HG02678 (cell line): ENCODE measurements around the gene PARN.

Experiments used
- ATAC-seq: cut with Tn5 transposase; IDR thresholded peaks from one replicate; pipeline ENCODE4 v1.9.1; 2021; ENCODE audit warnings: mild to moderate bottlenecking, moderate library complexity; ENCODE audit not compliant: unreplicated experiment

PARN gene

DNA sequence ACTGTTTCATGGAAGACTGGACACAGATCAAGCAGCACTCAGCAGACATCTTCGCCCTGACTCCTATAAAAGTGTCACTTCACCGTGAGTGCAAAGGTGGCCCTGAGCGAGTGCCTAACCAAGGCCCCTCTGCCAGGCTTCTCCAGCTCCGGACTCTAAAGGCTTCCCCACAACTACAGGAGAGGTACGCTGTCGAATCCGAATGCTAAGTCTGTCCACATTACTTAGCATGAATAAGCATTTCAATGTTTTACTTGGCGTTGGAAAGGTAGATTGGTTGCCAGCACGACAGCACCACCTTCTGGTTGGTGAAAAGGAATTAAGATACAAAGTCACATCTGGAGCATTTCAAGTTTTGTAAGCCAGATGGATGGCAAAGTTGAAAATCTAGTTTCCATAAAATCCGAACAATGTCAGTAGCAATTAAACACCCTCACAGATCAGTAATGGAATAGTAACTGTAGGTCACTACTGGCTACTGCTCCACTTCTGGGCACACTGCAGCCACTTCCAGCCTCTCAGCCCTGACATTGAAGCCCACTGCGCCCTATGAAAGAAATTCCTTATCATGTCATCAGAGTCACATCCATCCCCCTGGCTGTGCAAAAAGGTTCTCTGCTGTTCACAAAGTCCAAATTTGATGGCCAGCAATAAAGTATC, 100.9 kb downstream of the PARN start:
- no peak for ATAC-seq

DNA sequence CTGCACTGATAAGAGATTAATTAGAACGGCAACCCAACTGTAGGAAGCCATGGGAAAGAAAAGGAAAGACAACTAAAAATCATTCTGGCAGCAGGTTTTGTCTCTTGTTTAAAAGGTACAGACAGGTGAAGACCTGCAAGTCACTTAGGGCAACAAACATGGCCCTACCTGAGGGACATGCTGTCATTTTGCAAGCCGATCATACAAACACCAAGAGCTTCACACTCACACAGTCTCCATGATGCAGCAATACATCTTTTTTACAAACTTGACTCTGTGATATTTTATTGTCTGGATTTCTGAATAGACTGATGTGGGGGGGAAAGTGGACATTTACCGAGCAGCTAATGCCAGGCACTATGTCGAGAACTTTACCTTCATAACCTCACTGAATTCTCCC, 101.8 kb downstream of the PARN start:
- no peak for ATAC-seq

DNA sequence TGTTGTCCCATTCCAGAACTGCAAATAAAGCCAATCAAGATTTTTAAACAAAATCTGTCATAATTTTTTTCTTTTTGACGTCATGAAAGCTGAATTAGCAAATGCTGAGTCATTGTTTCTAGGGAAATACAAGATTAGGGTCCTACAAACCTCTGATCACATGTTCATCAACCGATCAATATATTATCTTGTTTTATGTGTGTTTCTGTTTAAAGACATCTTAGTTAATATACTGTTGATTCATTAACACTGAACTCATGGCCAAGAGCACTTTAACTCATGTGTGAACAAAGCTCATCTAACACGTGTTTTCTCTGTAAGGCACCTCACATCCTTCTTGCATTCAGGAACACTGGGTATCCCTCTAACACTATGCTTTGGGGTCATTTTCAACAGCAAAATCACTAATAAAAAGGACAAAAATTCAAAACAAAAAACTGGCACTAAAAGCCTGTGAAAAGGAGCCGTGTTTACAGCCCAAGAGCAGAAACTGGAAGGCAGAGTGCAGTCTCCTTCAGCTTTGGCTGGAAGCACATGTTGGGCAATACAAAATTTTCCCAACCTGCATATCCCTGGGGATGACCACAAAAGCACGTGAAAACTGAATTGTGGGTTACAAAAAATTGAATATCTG, 102.5 kb downstream of the PARN start:
- ATAC-seq = no peak

DNA sequence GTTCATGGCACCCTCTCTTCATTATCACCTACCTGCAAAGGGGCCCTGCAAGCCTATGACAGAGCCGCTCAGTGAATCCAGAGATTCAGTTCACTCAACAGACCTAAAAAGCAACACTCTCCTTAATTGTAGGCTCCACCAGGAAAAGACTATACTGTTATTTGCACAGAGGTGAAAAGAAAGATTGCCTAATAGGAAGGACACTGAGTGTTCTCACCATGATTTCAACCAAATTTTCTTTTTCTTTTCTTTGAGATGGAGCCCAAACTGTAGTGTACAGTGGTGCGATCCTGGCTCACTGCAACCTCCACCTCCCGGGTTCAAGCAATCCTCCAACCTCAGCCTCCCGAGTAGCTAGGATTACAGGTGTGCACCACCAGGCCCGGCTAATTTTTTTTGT, 104.5 kb downstream of the PARN start:
- no peak for ATAC-seq

DNA sequence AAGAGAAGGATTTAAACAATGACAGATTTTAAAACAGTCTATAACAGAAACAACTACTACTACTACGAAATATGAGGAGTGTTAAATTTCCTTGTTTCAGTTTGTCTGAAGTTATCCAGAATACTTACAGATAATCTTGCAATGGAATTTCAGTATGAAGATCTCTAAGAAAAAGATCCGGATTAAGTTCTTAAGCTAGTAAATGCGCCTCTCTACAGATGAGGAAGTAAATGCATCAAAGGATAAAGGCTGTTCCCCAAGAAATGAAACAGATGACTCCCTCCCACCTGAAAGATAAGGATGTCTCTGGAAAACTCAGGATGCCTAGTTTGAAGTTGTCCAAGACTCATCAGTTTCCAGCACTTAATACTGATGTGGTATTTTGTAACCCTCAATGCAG, 105.1 kb downstream of the PARN start:
- no peak for ATAC-seq

DNA sequence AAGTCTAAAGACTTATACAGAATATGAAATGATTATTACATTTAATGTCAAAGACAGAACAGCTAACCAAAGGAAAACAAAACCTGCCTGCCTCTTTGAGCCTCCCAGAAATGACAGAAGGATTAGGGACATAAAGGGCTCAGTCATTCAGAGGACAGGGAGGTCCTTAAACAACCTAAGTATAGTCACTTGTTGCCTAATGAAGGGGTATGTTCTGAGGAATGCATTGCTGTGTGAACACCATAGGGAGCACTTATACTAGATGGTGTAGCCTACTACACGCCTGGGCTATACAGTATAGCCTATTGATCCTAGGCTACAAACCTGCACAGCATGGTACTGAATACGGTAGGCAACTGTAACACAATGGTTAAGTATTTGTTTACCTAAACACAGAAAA, 106.4 kb downstream of the PARN start:
- ATAC-seq = no peak

DNA sequence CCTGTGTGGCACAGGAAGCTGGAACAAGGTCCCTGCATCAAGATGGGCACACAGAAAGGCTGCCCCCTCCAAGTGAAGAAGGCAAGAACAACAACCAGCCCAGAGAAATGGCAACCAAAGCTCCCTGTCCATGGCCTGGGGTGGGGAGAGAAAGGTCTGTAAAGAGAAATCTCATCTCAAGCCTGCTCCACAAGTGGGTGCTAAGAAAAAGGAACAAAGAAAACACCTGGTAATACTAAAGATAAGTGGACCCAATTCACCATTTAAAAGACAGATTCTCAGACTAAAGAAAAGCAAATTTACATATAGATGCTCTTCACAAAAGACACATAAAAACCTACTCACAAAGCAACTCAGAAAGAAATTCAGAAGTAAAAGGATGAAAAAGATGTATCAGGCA, 107.4 kb downstream of the PARN start:
- no peak for ATAC-seq

DNA sequence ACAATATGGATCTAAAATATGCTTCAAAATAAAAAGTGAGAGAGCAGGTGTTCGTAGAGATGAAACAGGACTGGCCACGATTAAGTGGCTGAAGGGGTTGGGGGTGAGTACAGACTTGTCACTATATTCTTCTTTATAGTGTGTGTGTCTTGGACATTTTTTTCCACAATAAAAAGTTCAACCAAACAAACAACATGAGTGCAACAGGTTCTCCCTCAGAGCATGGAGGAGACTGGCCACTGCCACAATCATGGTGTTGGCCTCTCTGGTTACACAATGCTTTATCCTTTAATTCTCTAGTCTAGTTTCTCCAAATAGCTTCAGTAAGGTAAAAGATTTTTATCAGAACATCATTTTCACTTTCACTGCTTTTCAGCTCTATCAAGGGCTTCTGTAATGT, 109.3 kb downstream of the PARN start:
- no peak for ATAC-seq

DNA sequence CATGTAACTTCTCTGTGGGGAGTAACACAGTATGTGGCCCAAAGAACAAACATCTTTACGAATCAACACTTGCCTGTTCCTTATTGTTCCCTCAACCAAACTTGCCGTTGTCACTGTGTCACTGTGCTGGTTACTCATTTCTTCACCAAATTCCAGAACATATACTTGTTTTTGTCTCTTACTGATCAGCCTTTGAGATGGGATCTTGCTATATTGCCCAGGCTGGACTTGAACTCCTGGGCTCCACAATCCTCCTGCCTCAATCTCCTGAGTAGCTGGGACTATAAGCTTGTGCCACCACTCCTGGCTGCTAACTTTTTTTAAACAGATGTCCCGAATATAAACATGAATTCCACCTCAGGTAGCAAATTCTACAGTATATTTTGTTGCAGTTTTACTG, 115.1 kb downstream of the PARN start:
- no peak for ATAC-seq

DNA sequence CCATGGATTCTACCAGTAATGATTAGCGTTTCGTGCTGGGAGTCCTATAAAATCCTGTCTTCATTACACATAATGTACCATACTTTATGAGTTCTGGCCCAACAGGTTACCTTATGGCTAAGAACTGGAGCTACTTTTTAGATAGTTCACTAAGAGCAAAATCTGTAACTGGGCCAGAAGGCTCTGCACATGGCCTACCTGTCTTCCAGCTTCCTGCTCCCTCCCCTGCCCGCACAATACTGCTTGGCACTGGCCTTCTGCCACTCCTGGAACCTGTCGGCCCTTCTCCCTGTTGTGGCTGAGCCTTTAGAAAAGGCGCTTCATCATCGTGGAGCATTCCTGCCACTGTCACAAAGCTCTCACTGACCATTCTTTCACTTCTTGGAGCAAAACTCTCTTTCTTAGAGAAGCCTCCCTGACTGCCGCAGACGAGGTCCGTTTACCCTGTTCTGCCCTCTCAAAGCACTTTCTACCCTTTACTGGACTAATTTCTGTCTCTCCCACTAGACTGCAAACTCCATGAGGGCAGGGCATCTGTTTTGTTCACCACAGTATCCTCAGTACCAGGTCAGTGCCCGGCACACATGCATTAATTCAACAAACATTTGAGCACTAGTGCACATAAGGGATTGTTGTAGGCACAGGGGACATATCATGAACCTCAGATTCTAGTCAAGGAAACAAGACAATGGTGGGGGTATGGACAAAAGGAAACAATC, 116.5 kb downstream of the PARN start:
- no peak for ATAC-seq

DNA sequence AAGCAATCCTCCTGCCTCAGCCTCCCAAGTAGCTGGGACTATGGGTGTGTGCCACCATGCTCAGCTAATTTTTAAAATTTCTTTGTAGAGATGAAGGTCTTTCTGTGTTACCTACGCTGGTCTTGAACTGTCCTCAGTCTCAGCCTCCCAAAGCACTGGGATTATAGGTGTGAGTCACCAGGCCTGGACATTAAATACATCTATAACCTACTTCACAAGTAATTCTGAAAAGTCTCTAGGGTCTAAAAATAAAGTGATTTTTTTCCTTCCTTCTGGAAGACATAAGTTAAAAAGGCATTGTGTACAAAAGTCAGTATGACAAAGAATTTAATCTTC, 118.3 kb downstream of the PARN start:
- no peak for ATAC-seq

DNA sequence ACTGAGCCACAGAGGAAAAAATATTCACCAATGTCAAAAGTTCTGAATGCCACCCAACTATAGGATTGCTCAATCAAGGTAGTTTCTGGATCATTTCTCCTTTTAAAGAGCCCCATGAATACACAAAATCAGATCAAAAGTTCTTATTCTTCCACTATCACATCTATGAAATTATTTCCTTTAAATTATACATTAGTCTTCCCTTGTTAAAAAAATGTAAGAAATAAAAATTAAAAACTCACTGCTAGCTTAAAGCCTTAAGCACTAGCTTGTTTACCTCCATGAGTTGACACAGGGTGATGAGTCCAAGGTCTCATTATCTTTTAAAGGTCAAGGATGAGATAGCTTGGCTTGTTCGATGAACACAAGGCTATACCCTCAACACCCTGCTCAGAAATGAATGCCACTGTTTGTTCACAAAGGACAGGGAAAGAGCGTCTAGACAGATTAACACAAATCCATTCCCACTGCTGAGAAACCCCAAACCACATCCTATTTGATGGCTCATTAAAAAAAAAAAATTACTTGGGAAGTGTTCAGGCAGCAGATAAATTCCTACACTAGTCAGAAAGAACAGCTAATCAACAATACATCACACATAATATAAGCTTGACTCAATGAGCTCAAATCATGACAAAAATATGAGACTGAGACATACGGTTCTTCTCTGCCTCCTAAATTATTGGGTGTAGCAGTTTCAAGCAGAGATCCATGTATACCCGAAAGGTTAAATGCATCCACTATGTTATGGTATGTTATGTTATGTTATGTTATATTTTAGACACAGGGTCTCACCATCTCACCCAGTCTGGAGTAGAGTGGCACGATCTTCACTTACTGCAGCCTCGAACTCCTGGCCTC, 118.9 kb downstream of the PARN start:
- no peak for ATAC-seq

DNA sequence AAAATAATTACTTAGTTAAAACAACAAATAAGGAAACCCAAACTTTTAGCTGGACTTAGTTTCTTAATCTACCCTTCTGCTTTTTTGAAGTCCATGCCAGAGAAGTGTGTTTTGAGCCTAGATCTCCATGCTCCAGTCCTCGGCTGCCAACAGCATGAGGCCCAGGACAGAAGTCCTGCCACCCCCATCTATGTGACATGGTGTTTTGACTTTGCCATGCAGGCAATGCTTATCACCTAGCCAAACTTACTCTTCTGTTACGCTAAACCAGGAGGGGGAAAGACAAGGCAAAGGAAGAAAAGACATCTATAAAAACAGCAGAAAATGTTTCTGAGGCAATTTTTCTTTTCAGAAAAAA, 119.5 kb downstream of the PARN start:
- no peak for ATAC-seq

DNA sequence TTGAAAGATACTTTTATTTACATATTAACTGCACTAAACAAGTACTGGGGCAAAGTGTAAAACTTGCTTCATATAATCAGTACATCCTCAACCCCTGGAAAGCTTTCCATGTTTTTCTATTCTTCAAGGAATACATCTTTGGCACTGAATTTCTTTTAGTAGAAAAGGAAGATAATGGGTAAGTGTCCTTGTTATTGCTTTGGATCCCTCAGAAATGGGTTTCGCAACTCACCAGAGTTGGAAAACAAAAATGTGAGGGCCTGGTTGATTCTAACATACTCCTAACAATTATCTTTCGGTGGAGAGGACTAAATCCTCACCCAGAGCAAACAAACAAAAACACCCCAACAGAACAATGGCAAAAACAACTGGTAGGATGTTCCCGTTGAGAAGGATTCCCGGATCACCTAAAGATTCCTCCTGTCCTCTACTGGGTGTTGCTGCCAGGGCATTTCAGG, 120.4 kb downstream of the PARN start:
- ATAC-seq = no peak

DNA sequence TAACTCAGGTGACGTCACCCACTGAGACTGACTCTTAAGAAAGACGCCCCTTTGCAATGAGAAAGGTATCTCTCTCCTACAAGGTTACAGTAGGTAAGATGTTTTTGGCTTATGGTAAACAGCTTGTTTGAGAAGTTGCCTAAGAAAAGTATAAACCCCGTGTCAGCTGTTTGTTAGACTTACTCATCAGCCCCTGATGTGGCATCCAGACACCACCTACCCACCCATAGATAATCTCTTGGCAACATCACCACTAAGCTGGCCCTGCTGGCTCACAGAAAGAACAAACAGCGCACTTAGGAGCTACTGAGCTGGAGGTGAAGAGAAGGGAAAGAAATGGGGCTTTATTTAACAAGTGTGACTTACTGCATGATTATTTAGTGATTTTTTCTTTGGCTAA, 121.0 kb downstream of the PARN start:
- no peak for ATAC-seq

DNA sequence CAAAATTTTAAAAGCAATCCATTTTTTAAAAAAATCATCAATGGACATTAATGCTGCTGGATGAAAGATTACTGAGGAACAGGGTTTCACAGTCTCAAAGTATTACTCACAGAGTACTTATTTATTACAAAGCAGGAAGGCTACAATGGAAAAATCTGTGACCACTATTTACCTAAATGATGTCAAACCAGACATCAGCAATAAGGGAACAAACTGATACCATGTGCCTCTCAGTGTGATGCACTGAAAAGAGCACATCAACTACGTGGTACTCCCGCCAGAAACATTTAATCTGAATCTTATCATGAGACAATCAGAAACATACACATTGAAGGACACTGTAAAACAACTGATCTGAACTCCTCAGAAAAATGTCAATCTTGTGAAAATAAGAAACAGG, 124.2 kb downstream of the PARN start:
- ATAC-seq = no peak

DNA sequence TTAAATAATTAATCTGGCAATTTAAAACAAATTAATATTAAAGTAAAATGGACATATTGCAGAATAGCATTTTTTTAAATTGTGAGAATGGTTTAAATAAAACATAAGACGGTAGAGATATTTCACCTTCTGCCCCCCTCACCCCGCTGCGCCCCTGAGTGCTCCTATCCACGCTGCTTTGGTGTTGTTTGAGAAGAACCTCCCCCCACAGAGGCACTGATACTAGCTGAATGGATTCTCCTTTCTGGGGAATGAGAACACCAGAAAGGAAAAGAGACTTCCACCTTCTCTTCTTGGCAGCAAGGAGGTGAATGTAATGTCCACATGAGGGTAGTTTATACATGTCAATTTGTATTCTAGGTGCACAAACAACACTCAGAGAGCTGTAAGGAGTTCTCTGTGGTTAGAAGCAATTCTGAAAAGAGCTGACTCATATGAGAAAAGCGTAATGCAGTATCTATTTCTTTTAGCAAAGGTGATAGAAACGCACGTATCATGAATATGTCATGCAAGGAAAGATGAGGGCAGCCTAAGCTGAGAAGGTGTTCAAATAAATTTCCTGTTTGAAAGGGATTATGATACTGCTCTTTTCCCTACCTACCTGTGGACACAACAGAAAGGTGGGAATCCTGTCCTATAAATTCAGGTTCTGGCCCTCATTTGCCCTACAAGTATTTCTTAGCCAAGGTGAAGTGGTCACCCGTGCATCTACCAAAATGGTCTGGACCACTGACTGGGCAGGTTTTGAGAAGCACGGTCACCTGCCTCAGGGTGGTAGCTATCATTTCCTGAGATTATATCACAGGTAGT, 126.9 kb downstream of the PARN start:
- peak; percentile 68 for ATAC-seq

DNA sequence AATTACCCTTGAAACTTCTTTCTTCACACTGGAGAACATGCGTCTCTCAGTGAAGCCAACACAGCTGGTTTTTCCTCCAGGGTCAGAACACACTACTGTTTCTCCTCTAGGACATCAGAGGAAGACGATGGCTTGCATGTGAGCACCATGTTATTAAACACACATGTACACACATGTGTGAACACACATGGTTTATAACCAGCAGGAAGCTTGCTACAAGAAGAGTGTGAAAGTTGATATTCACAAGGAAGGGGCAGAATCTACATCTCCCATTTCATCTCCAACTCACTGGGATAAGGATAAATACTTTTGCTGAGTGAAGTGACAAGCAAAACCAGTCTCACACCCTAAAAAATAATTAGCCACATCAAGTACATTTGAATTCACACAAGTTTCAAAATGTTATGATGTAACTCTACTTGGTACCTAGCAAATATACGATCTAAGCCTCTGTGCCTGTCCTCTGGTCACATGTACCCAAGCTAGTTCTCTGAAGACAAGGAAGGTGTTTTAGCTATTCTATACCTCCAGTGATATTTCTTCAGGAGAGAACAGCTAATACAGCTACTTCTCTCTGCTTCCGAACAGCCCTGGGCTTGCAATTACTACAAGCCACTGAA, 127.7 kb downstream of the PARN start:
- ATAC-seq = no peak

DNA sequence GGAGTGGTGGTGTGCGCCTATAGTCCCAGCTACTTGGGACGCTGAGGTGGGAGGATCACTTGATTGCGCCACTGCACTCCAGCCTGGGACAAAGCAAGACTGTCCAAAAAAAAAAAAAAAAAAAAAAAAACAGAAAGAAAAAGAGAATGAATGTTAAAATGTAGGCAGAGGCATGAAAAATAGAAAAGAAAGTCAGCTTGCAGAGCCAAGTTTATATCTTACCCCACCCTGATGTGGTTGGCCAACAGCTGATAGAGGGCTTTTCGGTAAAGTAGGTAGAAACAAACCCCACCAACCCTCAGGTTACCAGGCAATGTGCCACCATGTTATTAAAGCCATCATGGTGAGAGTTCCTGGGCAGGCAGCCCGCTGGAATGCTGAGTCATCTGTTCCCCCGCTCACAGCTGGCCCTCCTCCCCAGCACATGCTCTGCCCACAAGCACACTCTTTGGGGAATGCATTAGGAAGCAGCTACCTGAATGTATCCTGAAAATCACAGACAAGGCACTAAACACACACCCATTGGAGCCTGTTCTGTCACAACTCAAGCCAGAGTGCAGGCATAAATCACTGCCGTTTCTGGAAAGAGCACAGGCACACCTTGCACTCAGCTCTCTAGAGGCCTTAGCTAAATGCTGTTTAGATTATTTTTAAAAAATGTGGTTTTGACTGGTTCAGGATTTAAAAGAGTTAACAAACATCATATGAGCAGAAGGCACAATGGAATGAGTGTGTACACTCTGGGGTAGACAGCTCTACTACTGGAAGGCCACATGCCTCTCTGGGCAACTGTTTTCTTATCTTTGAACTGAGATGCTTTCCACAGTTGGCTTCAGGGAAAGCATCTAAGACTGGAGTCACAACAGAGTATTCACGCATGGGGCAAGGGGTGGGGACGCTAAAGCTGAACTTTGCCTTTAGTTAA, 128.5 kb downstream of the PARN start:
- ATAC-seq = no peak
